H1 (cell line): ENCODE results near the gene TBC1D19. TPM values are rescaled to one million over a fixed set of nuclear protein-coding genes. Genes with fewer than 3 reads are reported as not detected.

Source experiments
- CTCF ChIA-PET: fragments of 300-600 bp; sonication (Branson Sonifier 250); formaldehyde crosslinking; loops from one replicate; lab custom pipeline; 2021; ENCODE audit not compliant: partially characterized antibody; lab: Charles Lee
- POLR2A ChIA-PET: fragments of 300-600 bp; sonication (Branson Sonifier 250); formaldehyde crosslinking; loops from one replicate; lab custom pipeline; 2021; ENCODE audit warnings: inconsistent platforms; ENCODE audit not compliant: partially characterized antibody; lab: Charles Lee
- DNase-seq, 2 experiments: peaks; one replicate each; pipeline versions ENCODE4 v3.0.0 to v3.0.0-alpha.2; 2010 to 2022; ENCODE audit warnings: low spot score in 2 of 2, low read depth in 1 of 2, mixed read lengths in 1 of 2
- FAIRE-seq: peaks from 2 replicates; lab custom pipeline; 2011; peaks lifted over from hg19 to GRCh38; lab: Jason Lieb, UNC
- H2AFZ ChIP-seq: 2 replicates; pipeline ENCODE4 v1.8.1; 2012; ENCODE audit warnings: low read length, inconsistent platforms
- H2AK5ac ChIP-seq: 2 replicates; pipeline ENCODE4 v1.6.1; 2013; ENCODE audit warnings: low read depth, low read length
- H2BK120ac ChIP-seq: replicated peaks from 2 replicates; pipeline ENCODE3; 2013; ENCODE audit warnings: low read depth, low read length, inconsistent platforms
- H2BK12ac ChIP-seq: 2 replicates; pipeline ENCODE4 v1.6.1; 2013; ENCODE audit warnings: low read depth, low read length
- H2BK15ac ChIP-seq: 2 replicates; pipeline ENCODE4 v1.6.1; 2013; ENCODE audit warnings: low read length
- H2BK20ac ChIP-seq: 2 replicates; pipeline ENCODE4 v1.6.1; 2013; ENCODE audit warnings: low read length
- H2BK5ac ChIP-seq: 2 replicates; pipeline ENCODE4 v1.6.1; 2013; ENCODE audit warnings: low read depth, low read length
- H3K14ac ChIP-seq: 2 replicates; pipeline ENCODE4 v1.6.1; 2013; ENCODE audit warnings: inconsistent platforms; ENCODE audit not compliant: insufficient read length
- H3K18ac ChIP-seq: 2 replicates; pipeline ENCODE4 v1.6.1; 2013; ENCODE audit warnings: low read length; ENCODE audit errors: extremely low read depth
- H3K23ac ChIP-seq: 2 replicates; pipeline ENCODE4 v1.6.1; 2013; ENCODE audit warnings: inconsistent platforms; ENCODE audit not compliant: insufficient read length
- H3K23me2 ChIP-seq: 2 replicates; pipeline ENCODE4 v1.6.1; 2013; ENCODE audit warnings: low read depth, low read length
- H3K27ac ChIP-seq: 2 replicates; pipeline ENCODE4 v1.6.1; 2011; ENCODE audit warnings: low read depth, low read length, inconsistent platforms
- H3K27me3 ChIP-seq, 4 experiments: replicated peaks in 1 of 4; 1 replicate in 1 of 4; 2 replicates in 3 of 4; pipeline versions ENCODE4 v1.6.1 to v1.8.1; 2011 to 2013; ENCODE audit warnings: low read length in 3 of 4, mild to moderate bottlenecking in 3 of 4, inconsistent platforms in 2 of 4, mixed read lengths in 2 of 4, moderate library complexity in 1 of 4; ENCODE audit not compliant: control insufficient read depth in 3 of 4, insufficient read depth in 3 of 4; ENCODE audit errors: extremely low read depth in 1 of 4
- H3K36me3 ChIP-seq, 4 experiments: 2 replicates each; pipeline versions ENCODE4 v1.6.1 to v1.8.1; 2011 to 2013; ENCODE audit warnings: mild to moderate bottlenecking in 4 of 4, low read length in 3 of 4, moderate library complexity in 2 of 4, control low read depth in 1 of 4, inconsistent platforms in 1 of 4; ENCODE audit not compliant: insufficient read depth in 4 of 4, control insufficient read depth in 2 of 4
- H3K4ac ChIP-seq: replicated peaks from 2 replicates; pipeline ENCODE3; 2013; ENCODE audit warnings: low read length, low read depth, mixed read lengths, inconsistent platforms; ENCODE audit not compliant: insufficient read length
- H3K4me1 ChIP-seq, 4 experiments: replicated peaks in 1 of 4; 1 replicate in 1 of 4; 2 replicates in 3 of 4; pipeline versions ENCODE4 v1.6.1 to v1.8.1; 2011 to 2013; ENCODE audit warnings: low read length in 3 of 4, inconsistent platforms in 2 of 4, mixed read lengths in 1 of 4; ENCODE audit not compliant: insufficient read depth in 4 of 4, control insufficient read depth in 3 of 4
- H3K4me2 ChIP-seq, 2 experiments: 2 replicates each; pipeline versions ENCODE4 v1.6.1 to v1.8.1; 2011 to 2013; ENCODE audit warnings: low read depth in 2 of 2, low read length in 2 of 2, control low read depth in 1 of 2, inconsistent platforms in 1 of 2, mild to moderate bottlenecking in 1 of 2; ENCODE audit not compliant: insufficient read depth in 1 of 2
- H3K4me3 ChIP-seq, 4 experiments: fragments of 200-600, 300-600 bp in 1 of 4; sonication (generic), shearing (Covaris generic), sonication (Bioruptor Twin) in 1 of 4; 2 replicates each; pipeline versions ENCODE4 v1.5.1 to v1.8.1; 2011 to 2016; ENCODE audit warnings: low read length in 4 of 4, low read depth in 3 of 4, control low read depth in 2 of 4, inconsistent platforms in 2 of 4, mild to moderate bottlenecking in 2 of 4, mixed read lengths in 1 of 4, moderate library complexity in 1 of 4; ENCODE audit not compliant: insufficient read depth in 2 of 4; ENCODE audit errors: extremely low read depth in 1 of 4
- H3K56ac ChIP-seq: replicated peaks from 2 replicates; pipeline ENCODE3; 2013; ENCODE audit warnings: low read depth, mild to moderate bottlenecking, mixed read lengths, low read length, inconsistent platforms; ENCODE audit not compliant: insufficient read length
- H3K79me1 ChIP-seq: 2 replicates; pipeline ENCODE4 v1.6.1; 2013; ENCODE audit warnings: low read depth, low read length, control low read depth
- H3K79me2 ChIP-seq, 2 experiments: 2 replicates each; pipeline versions ENCODE4 v1.6.1 to v1.8.1; 2012 to 2013; ENCODE audit warnings: low read length in 2 of 2, mild to moderate bottlenecking in 2 of 2, inconsistent platforms in 1 of 2; ENCODE audit not compliant: insufficient read depth in 2 of 2, control insufficient read depth in 1 of 2
- H3K9ac ChIP-seq, 4 experiments: replicated peaks in 1 of 4; 1 replicate in 1 of 4; 2 replicates in 3 of 4; pipeline versions ENCODE4 v1.6.1 to v1.8.1; 2011 to 2013; ENCODE audit warnings: low read depth in 3 of 4, low read length in 3 of 4, control low read depth in 2 of 4, mild to moderate bottlenecking in 2 of 4, moderate library complexity in 2 of 4, inconsistent platforms in 1 of 4; ENCODE audit errors: extremely low read depth in 1 of 4
- H3K9me3 ChIP-seq, 2 experiments: 2 replicates each; pipeline versions ENCODE4 v1.6.1 to v1.8.1; 2012 to 2013; ENCODE audit warnings: mild to moderate bottlenecking in 2 of 2, moderate library complexity in 2 of 2, control low read depth in 1 of 2, inconsistent platforms in 1 of 2, low read depth in 1 of 2, low read length in 1 of 2, mixed read lengths in 1 of 2; ENCODE audit not compliant: insufficient read depth in 2 of 2
- H4K20me1 ChIP-seq, 2 experiments: replicated peaks in 1 of 2; 2 replicates each; pipeline versions ENCODE3 to v1.8.1; 2011 to 2013; ENCODE audit warnings: inconsistent platforms in 2 of 2, low read length in 2 of 2, mild to moderate bottlenecking in 1 of 2; ENCODE audit not compliant: insufficient read depth in 2 of 2, control insufficient read depth in 1 of 2
- H4K5ac ChIP-seq: 2 replicates; pipeline ENCODE4 v1.6.1; 2013; ENCODE audit warnings: low read length, low read depth, mixed read lengths, inconsistent platforms; ENCODE audit not compliant: insufficient read length
- H4K8ac ChIP-seq: 2 replicates; pipeline ENCODE4 v1.8.0; 2013; ENCODE audit warnings: mild to moderate bottlenecking, moderate library complexity, low read length, inconsistent platforms; ENCODE audit not compliant: insufficient read depth; ENCODE audit errors: extremely low read depth
- H4K91ac ChIP-seq: replicated peaks from 2 replicates; pipeline ENCODE3; 2013; ENCODE audit warnings: low read length, mixed read lengths, inconsistent platforms; ENCODE audit not compliant: insufficient read length
- BACH1 ChIP-seq: IDR thresholded peaks from 2 replicates; pipeline ENCODE4 v1.6.1; 2012; ENCODE audit warnings: low read length, improper control_type of control experiment
- CEBPB ChIP-seq: IDR thresholded peaks from 2 replicates; pipeline ENCODE4 v1.6.1; 2012; ENCODE audit warnings: low read depth, low read length
- CREB1 ChIP-seq: IDR thresholded peaks from 2 replicates; pipeline ENCODE4 v1.6.1; 2012; ENCODE audit warnings: inconsistent platforms
- JUND ChIP-seq: IDR thresholded peaks from 2 replicates; pipeline ENCODE4 v1.6.1; 2011; ENCODE audit warnings: mild to moderate bottlenecking, improper control_type of control experiment, low read length
- TCF12 ChIP-seq: IDR thresholded peaks from 2 replicates; pipeline ENCODE4 v1.6.1; 2011; ENCODE audit warnings: low read depth, mild to moderate bottlenecking, low read length
- ZNF274 ChIP-seq: IDR thresholded peaks from 2 replicates; pipeline ENCODE4 v1.7.0; 2012; ENCODE audit warnings: low read length, borderline replicate concordance; ENCODE audit errors: extremely low read depth
- WGBS, 2 experiments: shearing (Covaris generic) in 1 of 2; methylation state at CpG; one replicate each; pipeline versions ENCODE4 v1.1.6 to v1.1.7; 2013 to 2015; ENCODE audit warnings: low lambda C conversion rate in 2 of 2, mixed read lengths in 2 of 2, inconsistent platforms in 1 of 2, low coverage in 1 of 2, missing lambda C conversion rate in 1 of 2; ENCODE audit not compliant: insufficient replicate concordance in 2 of 2, insufficient coverage in 1 of 2, insufficient read length in 1 of 2; ENCODE audit errors: extremely low coverage in 1 of 2, missing lambda C conversion rate in 1 of 2; 5-methylcytosine and 5-hydroxymethylcytosine counted together
- polyA plus RNA-seq, 7 experiments: library from polyadenylated mRNA; depleted of rRNA in 3 of 7; stranded (reverse) in 5 of 7; unstranded in 2 of 7; fragments of >200 nt in 5 of 7; fragments of 200-250 nt in 2 of 7; gene quantifications; 1 replicate in 5 of 7; 2 replicates in 1 of 7; 4 replicates in 1 of 7; pipeline versions ENCODE4 v1.2.1 to v1.2.3, GENCODE V29; 2011 to 2013; ENCODE audit warnings: missing spikeins in 2 of 7, mixed read lengths in 2 of 7
- total RNA-seq: library from RNA; stranded (reverse); fragmentation: NEBNext Ultra II Directional; extraction: Animal tissue kit (Norgen Biotek cat#: 25700); gene quantifications from 2 replicates; pipeline ENCODE4 v1.2.1, GENCODE V29; 2021

The TBC1D19 gene
- total and polyA plus RNA-seq, 2 of the 8 experiments (the other 6 are each of a cell fraction or from before 2014, with no cell fraction given), result 1.9 to 3.5 TPM

- no peaks in the 10 kb centered on the region for H4K20me1 ChIP-seq
- no peak overlapping the region for H2BK12ac ChIP-seq
- no peak overlapping the region for H4K5ac ChIP-seq
- no peaks in the 10 kb centered on the region for H3K79me1 ChIP-seq
- no peak overlapping the region for H3K4me2 ChIP-seq
- POLR2A ChIA-PET, result interaction anchor here (0.7 kb wide), 1 partner anchor 10 kb away, joined by 3 read pairs; no protein-coding TSS in a partner anchor
- no peaks in the 10 kb centered on the region for H3K27me3 ChIP-seq
- FAIRE-seq (no peak), DNase-seq (no peak)
- no peak overlapping the region for H2BK120ac ChIP-seq
- H3K18ac ChIP-seq, result no peak overlapping the region
- CTCF ChIA-PET, result interaction anchor here (0.6 kb wide), 1 partner anchor 104 kb away, joined by 3 read pairs; no protein-coding TSS in a partner anchor
- no peak overlapping the region for H4K8ac ChIP-seq
- H3K4me1 ChIP-seq, result peaks cover 0 to 4% (median 1%) of the 10 kb centered on the region in 4 experiments; a peak in 2 of 7 replicates
- no peaks in the 10 kb centered on the region for H3K79me2 ChIP-seq
- no peaks in the 10 kb centered on the region for H3K9me3 ChIP-seq
- no peak overlapping the region for H2AFZ ChIP-seq
- H3K23me2 ChIP-seq, result peaks cover 2% of the 10 kb centered on the region
- no peaks in the 10 kb centered on the region for H3K36me3 ChIP-seq
- H2BK20ac ChIP-seq, result no peak overlapping the region
- no peak overlapping the region for H3K27ac ChIP-seq
- H3K4ac ChIP-seq, result no peak overlapping the region
- H3K56ac ChIP-seq, result no peak overlapping the region
- no peak overlapping the region for H2BK15ac ChIP-seq
- H3K4me3 ChIP-seq, result no peak overlapping the region
- H3K9ac ChIP-seq, result no peak overlapping the region
- WGBS, 2 experiments, result 88% methylated on average over 5 of the region's 5 CpGs; no CpG with 5 or more reads in 1 of the 2 experiments
- H2AK5ac ChIP-seq, result no peak overlapping the region
- no peak overlapping the region for H4K91ac ChIP-seq
- H3K14ac ChIP-seq, result no peak overlapping the region
- no peak overlapping the region for H3K23ac ChIP-seq
- H2BK5ac ChIP-seq, result no peak overlapping the region
- TF ChIP-seq CREB1 (no peak), ZNF274 (no peak), TCF12 (no peak), BACH1 (no peak), CEBPB (no peak), JUND (no peak)
Observed at GRCh38 chr4:26579169-26579568, 4.7 kb upstream of the TBC1D19 start.
